Measurements from ENCODE around the gene FHIP1B. TPM values are rescaled to one million over a fixed set of nuclear protein-coding genes. Genes with fewer than 3 reads are reported as not detected.

Gene FHIP1B
- total RNA-seq, 1 experiment from 2014 or later = 32.1 TPM

DNA sequence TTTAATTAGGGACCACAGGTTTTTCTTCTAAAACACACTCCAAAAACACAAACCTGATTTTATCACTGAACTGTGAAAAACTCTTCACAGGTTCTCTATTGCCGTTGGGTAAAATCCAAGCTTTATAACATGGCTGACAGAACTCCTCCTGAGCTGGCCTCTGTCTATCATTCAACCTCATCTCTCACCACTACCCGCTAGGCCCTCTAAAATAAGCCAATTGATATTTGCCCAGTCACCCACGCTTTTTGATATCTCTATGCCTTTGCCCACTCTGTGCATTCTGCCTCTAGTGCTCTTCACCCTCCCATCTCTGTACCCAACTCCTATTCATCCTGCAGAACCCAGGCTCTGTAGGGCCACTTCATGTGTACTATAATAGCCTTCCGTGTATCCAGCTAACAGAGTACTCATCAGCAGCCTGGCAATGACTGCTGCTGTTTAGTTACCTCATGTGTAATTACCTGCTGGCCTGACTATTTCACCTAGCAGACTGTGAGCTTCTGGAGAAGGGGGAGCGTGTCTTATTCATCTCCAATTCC lies 3.4 kb upstream of the FHIP1B start:
- no TSS peak for BruUV-seq (replicated peaks)
- H4K20me1 ChIP-seq (ENCODE audit: insufficient read depth) = no peaks in the 10 kb centered on the region
- ChIA-PET CTCF (interaction anchor here (2.7 kb wide), 1 partner anchor 14 kb away, joined by 11 read pairs; no protein-coding TSS in a partner anchor), POLR2A (no interaction called here), RAD21 (ENCODE audit: low non-redundant PET in 1 of 2, low total read pairs in 2 of 2, uncharacterized antibody in 2 of 2, unreplicated experiment in 2 of 2) (no interaction called here)
- no peak overlapping the region for H3K9ac ChIP-seq (ENCODE audit: low read length)
- H3K27ac ChIP-seq (ENCODE audit: low read depth, low read length) = no peak overlapping the region
- H3K9me3 ChIP-seq (ENCODE audit: control insufficient read depth in 1 of 2, insufficient read depth in 1 of 2, low read depth in 1 of 2, low read length in 2 of 2) = no peaks in the 10 kb centered on the region
- TF ChIP-seq ELF1 (IDR thresholded peaks at IDR 0.05; ENCODE audit: borderline replicate concordance, low read depth) = no peak
- TF ChIP-seq FOSL1 (IDR thresholded peaks at IDR 0.05; ENCODE audit: low read depth) = no peak
- TF ChIP-seq SIN3A (IDR thresholded peaks at IDR 0.05; ENCODE audit: low read depth) = no peak
- no peak for TF ChIP-seq YY1 (IDR thresholded peaks at IDR 0.05; ENCODE audit: extremely low read depth, insufficient replicate concordance, low read depth, low read length)
- TF ChIP-seq EZH2 (IDR thresholded peaks at IDR 0.05) = no peak
- no peak for TF ChIP-seq SP1 (IDR thresholded peaks at IDR 0.05; ENCODE audit: low read depth)
- TF ChIP-seq CBX3 (IDR thresholded peaks at IDR 0.05; ENCODE audit: low read depth) = no peak
- no peak for TF ChIP-seq RAD21 (IDR thresholded peaks at IDR 0.05; ENCODE audit: low read depth)
- no peak for TF ChIP-seq EZH2phosphoT487 (IDR thresholded peaks at IDR 0.05; ENCODE audit: borderline replicate concordance)
- TF ChIP-seq CEBPB (IDR thresholded peaks at IDR 0.05; ENCODE audit: low read depth) = no peak
- ATAC-seq = no peak
- peaks cover 15% of the 10 kb centered on the region for H3K79me2 ChIP-seq (ENCODE audit: insufficient read depth, low read length)
- H3K36me3 ChIP-seq (ENCODE audit: control insufficient read depth in 1 of 2, insufficient read depth in 2 of 2, low read length in 2 of 2) = no peaks in the 10 kb centered on the region
- peaks cover 6% of the 10 kb centered on the region; the same call in 1 of the 2 replicates for H3K9me2 ChIP-seq (ENCODE audit: insufficient read depth)
- H2AFZ ChIP-seq (ENCODE audit: low read depth, low read length, poor library complexity, severe bottlenecking) = no peak overlapping the region
- H3K4me1 ChIP-seq (ENCODE audit: control insufficient read depth in 1 of 2, insufficient read depth in 2 of 2, low read length in 2 of 2) = peaks cover 0 to 16% of the 10 kb centered on the region in 2 experiments; a peak in 2 of 4 replicates
- H3K4me2 ChIP-seq (ENCODE audit: low read length) = no peak overlapping the region
- no peak overlapping the region for H3K4me3 ChIP-seq (replicated peaks in 1 of 2; ENCODE audit: low read depth in 1 of 2, low read length in 2 of 2)
- intact Hi-C loops (cut with micrococcal nuclease) = no loop called here
- no peaks in the 10 kb centered on the region for H3K27me3 ChIP-seq (ENCODE audit: insufficient read depth, low read length)
- DNase-seq (ENCODE audit: low read depth, low spot score) = no peak

GRCh38 chr11:6237266-6237665 lies 2.8 kb upstream of the FHIP1B start:
- BruUV-seq (replicated peaks) = no TSS peak
- Histone ChIP-seq H3K4me1 (ENCODE audit: control insufficient read depth in 1 of 2, insufficient read depth in 2 of 2, low read length in 2 of 2) (peaks cover 0 to 16% of the 10 kb centered on the region in 2 experiments; a peak in 2 of 4 replicates), H3K36me3 (ENCODE audit: control insufficient read depth in 1 of 2, insufficient read depth in 2 of 2, low read length in 2 of 2) (no peaks in the 10 kb centered on the region), H3K27me3 (ENCODE audit: insufficient read depth, low read length) (no peaks in the 10 kb centered on the region), H2AFZ (ENCODE audit: low read depth, low read length, poor library complexity, severe bottlenecking) (no peak overlapping the region), H3K27ac (ENCODE audit: low read depth, low read length) (no peak overlapping the region), H3K79me2 (ENCODE audit: insufficient read depth, low read length) (peaks cover 21% of the 10 kb centered on the region), H4K20me1 (ENCODE audit: insufficient read depth) (no peaks in the 10 kb centered on the region), H3K4me3 (replicated peaks in 1 of 2; ENCODE audit: low read depth in 1 of 2, low read length in 2 of 2) (no peak overlapping the region), H3K4me2 (ENCODE audit: low read length) (no peak overlapping the region), H3K9me3 (ENCODE audit: control insufficient read depth in 1 of 2, insufficient read depth in 1 of 2, low read depth in 1 of 2, low read length in 2 of 2) (no peaks in the 10 kb centered on the region), H3K9ac (ENCODE audit: low read length) (no peak overlapping the region), H3K9me2 (ENCODE audit: insufficient read depth) (peaks cover 6% of the 10 kb centered on the region; the same call in 1 of the 2 replicates)
- ChIA-PET POLR2A (no interaction called here), CTCF (interaction anchor here (2.7 kb wide), 1 partner anchor 14 kb away, joined by 11 read pairs; no protein-coding TSS in a partner anchor), RAD21 (ENCODE audit: low non-redundant PET in 1 of 2, low total read pairs in 2 of 2, uncharacterized antibody in 2 of 2, unreplicated experiment in 2 of 2) (no interaction called here)
- intact Hi-C loops (cut with micrococcal nuclease) = no loop called here
- DNase-seq (ENCODE audit: low read depth, low spot score) = no peak
- ATAC-seq = no peak
- TF ChIP-seq CBX3 (IDR thresholded peaks at IDR 0.05; ENCODE audit: low read depth) = no peak
- TF ChIP-seq, protein P1, sequence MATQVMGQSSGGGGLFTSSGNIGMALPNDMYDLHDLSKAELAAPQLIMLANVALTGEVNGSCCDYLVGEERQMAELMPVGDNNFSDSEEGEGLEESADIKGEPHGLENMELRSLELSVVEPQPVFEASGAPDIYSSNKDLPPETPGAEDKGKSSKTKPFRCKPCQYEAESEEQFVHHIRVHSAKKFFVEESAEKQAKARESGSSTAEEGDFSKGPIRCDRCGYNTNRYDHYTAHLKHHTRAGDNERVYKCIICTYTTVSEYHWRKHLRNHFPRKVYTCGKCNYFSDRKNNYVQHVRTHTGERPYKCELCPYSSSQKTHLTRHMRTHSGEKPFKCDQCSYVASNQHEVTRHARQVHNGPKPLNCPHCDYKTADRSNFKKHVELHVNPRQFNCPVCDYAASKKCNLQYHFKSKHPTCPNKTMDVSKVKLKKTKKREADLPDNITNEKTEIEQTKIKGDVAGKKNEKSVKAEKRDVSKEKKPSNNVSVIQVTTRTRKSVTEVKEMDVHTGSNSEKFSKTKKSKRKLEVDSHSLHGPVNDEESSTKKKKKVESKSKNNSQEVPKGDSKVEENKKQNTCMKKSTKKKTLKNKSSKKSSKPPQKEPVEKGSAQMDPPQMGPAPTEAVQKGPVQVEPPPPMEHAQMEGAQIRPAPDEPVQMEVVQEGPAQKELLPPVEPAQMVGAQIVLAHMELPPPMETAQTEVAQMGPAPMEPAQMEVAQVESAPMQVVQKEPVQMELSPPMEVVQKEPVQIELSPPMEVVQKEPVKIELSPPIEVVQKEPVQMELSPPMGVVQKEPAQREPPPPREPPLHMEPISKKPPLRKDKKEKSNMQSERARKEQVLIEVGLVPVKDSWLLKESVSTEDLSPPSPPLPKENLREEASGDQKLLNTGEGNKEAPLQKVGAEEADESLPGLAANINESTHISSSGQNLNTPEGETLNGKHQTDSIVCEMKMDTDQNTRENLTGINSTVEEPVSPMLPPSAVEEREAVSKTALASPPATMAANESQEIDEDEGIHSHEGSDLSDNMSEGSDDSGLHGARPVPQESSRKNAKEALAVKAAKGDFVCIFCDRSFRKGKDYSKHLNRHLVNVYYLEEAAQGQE (IDR thresholded peaks at IDR 0.05; ENCODE audit: low read depth) = no peak
- no peak for TF ChIP-seq SP1 (IDR thresholded peaks at IDR 0.05; ENCODE audit: low read depth)
- no peak for TF ChIP-seq EGR1 (IDR thresholded peaks at IDR 0.05; ENCODE audit: low read depth)
- no peak for TF ChIP-seq TCF7L2 (IDR thresholded peaks at IDR 0.05; ENCODE audit: borderline replicate concordance, extremely low read depth, insufficient read depth, insufficient read length)
- TF ChIP-seq CTCF (IDR thresholded peaks at IDR 0.05 in 2 of 3, conservative IDR thresholded peaks at IDR 0.05 in 1 of 3; ENCODE audit: borderline replicate concordance in 1 of 3, insufficient read depth in 1 of 3, low read depth in 2 of 3, low read length in 2 of 3) = no peak
- no peak for TF ChIP-seq RAD21 (IDR thresholded peaks at IDR 0.05; ENCODE audit: low read depth)
- no peak for TF ChIP-seq POLR2AphosphoS5 (IDR thresholded peaks at IDR 0.05; ENCODE audit: low read depth, low read length)
- no peak for TF ChIP-seq POLR2A (IDR thresholded peaks at IDR 0.05; ENCODE audit: borderline replicate concordance, extremely low read depth, insufficient read depth, insufficient read length)
- TF ChIP-seq SRF (IDR thresholded peaks at IDR 0.05; ENCODE audit: low read depth) = no peak

Measured in HCT116 (cell line).